ENCODE measurements around the gene HIF3A. TPM values are rescaled to one million over a fixed set of nuclear protein-coding genes. Genes with fewer than 3 reads are reported as not detected.
A peak's percentile ranks its signal among the peaks of the same experiment; 100 is the strongest.

Gene HIF3A
- total RNA-seq, 4 donors from 2014 or later, result 166 to 235 (median 209) TPM

- TF ChIP-seq CTCF (IDR thresholded peaks at IDR 0.05) (no peak), POLR2A (IDR thresholded peaks at IDR 0.05) (no peak), EP300 (IDR thresholded peaks at IDR 0.05) (no peak)
- H3K36me3 ChIP-seq, result peaks cover 10 to 99% (median 40%) of the 10 kb centered on the region in 3 donors
- H3K4me3 ChIP-seq, result no peak overlapping the region
- no peaks in the 10 kb centered on the region for H3K27me3 ChIP-seq
- H3K27ac ChIP-seq, result no peak overlapping the region
- no peak for DNase-seq (ENCODE audit: low spot score in 2 of 2)
- peaks cover 0 to 7% (median 0%) of the 10 kb centered on the region in 4 donors for H3K4me1 ChIP-seq
- no peaks in the 10 kb centered on the region for H3K9me3 ChIP-seq
- WGBS, 2 donors, result 87 to 94% methylated on average over 11 of the region's 11 CpGs
Observed at GRCh38 chr19:46385636-46386035, 88.8 kb downstream of the HIF3A start.

GRCh38 chr19:46386151-46386550 lies 89.3 kb downstream of the HIF3A start:
- Histone ChIP-seq H3K27ac (no peak overlapping the region), H3K4me1 (peaks cover 0 to 10% (median 0%) of the 10 kb centered on the region in 4 donors), H3K36me3 (peaks cover 10 to 99% (median 35%) of the 10 kb centered on the region in 3 donors), H3K4me3 (no peak overlapping the region), H3K27me3 (no peaks in the 10 kb centered on the region), H3K9me3 (no peaks in the 10 kb centered on the region)
- DNase-seq (ENCODE audit: low spot score in 2 of 2), result no peak
- WGBS, 2 donors, result 86 to 91% methylated on average over 10 of the region's 10 CpGs
- TF ChIP-seq CTCF (IDR thresholded peaks at IDR 0.05), result no peak
- no peak for TF ChIP-seq EP300 (IDR thresholded peaks at IDR 0.05)
- no peak for TF ChIP-seq POLR2A (IDR thresholded peaks at IDR 0.05)

- 92 to 97% methylated on average over 25 to 28 of the region's 30 CpGs for WGBS, 2 donors
Observed at GRCh38 chr19:46386996-46387712, 90.3 kb downstream of the HIF3A start.

GRCh38 chr19:46387713-46388130 lies 90.9 kb downstream of the HIF3A start:
- Histone ChIP-seq H3K36me3 (peaks cover 10 to 99% (median 28%) of the 10 kb centered on the region in 3 donors), H3K9me3 (no peaks in the 10 kb centered on the region), H3K4me3 (no peak overlapping the region), H3K4me1 (peaks cover 0 to 18% (median 3%) of the 10 kb centered on the region in 4 donors), H3K27me3 (no peaks in the 10 kb centered on the region), H3K27ac (no peak overlapping the region)
- no peak for DNase-seq (ENCODE audit: low spot score in 2 of 2)
- 93% methylated on average over 10 of the region's 10 CpGs for WGBS, 2 donors
- no peak for TF ChIP-seq CTCF (IDR thresholded peaks at IDR 0.05)
- TF ChIP-seq EP300 (IDR thresholded peaks at IDR 0.05), result no peak
- TF ChIP-seq POLR2A (IDR thresholded peaks at IDR 0.05), result no peak

More at GRCh38 chr19:46386996-46387712, 90.3 kb downstream of the HIF3A start:
- TF ChIP-seq POLR2A (IDR thresholded peaks at IDR 0.05) (no peak), EP300 (IDR thresholded peaks at IDR 0.05) (no peak), CTCF (IDR thresholded peaks at IDR 0.05) (no peak)
- H3K4me1 ChIP-seq, result peaks cover 0 to 12% (median under 1%) of the 10 kb centered on the region in 4 donors
- H3K27me3 ChIP-seq, result no peaks in the 10 kb centered on the region
- H3K4me3 ChIP-seq, result no peak overlapping the region
- peaks cover 10 to 99% (median 28%) of the 10 kb centered on the region in 3 donors for H3K36me3 ChIP-seq
- H3K27ac ChIP-seq, result no peak overlapping the region
- H3K9me3 ChIP-seq, result no peaks in the 10 kb centered on the region
- DNase-seq (ENCODE audit: low spot score in 2 of 2), result no peak

GRCh38 chr19:46388311-46389095 lies 91.7 kb downstream of the HIF3A start:
- peak in 1 of 2 donors; percentile 7 for DNase-seq (ENCODE audit: low spot score in 2 of 2)
- WGBS, 2 donors, result 89 to 92% methylated on average over 17 to 19 of the region's 25 CpGs
- H3K36me3 ChIP-seq, result peaks cover 10 to 98% (median 27%) of the 10 kb centered on the region in 3 donors

More at GRCh38 chr19:46388311-46389095, 91.7 kb downstream of the HIF3A start:
- H3K4me3 ChIP-seq, result no peak overlapping the region
- no peaks in the 10 kb centered on the region for H3K9me3 ChIP-seq
- no peaks in the 10 kb centered on the region for H3K27me3 ChIP-seq
- TF ChIP-seq CTCF (IDR thresholded peaks at IDR 0.05) (no peak), EP300 (IDR thresholded peaks at IDR 0.05) (no peak), POLR2A (IDR thresholded peaks at IDR 0.05) (no peak)
- H3K27ac ChIP-seq, result no peak overlapping the region
- H3K4me1 ChIP-seq, result peaks cover 0 to 19% (median 3%) of the 10 kb centered on the region in 4 donors
